ENCODE measurements around the gene HCFC1.

Gene HCFC1

DNA sequence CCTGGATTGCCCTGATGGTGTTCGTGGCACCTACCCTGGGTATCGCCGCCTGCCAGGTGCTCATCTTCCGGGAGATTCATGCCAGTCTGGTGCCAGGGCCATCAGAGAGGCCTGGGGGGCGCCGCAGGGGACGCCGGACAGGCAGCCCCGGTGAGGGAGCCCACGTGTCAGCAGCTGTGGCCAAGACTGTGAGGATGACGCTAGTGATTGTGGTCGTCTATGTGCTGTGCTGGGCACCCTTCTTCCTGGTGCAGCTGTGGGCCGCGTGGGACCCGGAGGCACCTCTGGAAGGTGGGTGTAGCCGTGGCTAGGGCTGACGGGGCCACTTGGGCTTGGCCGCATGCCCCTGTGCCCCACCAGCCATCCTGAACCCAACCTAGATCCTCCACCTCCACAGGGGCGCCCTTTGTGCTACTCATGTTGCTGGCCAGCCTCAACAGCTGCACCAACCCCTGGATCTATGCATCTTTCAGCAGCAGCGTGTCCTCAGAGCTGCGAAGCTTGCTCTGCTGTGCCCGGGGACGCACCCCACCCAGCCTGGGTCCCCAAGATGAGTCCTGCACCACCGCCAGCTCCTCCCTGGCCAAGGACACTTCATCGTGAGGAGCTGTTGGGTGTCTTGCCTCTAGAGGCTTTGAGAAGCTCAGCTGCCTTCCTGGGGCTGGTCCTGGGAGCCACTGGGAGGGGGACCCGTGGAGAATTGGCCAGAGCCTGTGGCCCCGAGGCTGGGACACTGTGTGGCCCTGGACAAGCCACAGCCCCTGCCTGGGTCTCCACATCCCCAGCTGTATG, 65.3 kb downstream of the HCFC1 start:
- in situ Hi-C loops (cut with HindIII; ENCODE audit: low sequenced_read_pairs), result no loop called here

DNA sequence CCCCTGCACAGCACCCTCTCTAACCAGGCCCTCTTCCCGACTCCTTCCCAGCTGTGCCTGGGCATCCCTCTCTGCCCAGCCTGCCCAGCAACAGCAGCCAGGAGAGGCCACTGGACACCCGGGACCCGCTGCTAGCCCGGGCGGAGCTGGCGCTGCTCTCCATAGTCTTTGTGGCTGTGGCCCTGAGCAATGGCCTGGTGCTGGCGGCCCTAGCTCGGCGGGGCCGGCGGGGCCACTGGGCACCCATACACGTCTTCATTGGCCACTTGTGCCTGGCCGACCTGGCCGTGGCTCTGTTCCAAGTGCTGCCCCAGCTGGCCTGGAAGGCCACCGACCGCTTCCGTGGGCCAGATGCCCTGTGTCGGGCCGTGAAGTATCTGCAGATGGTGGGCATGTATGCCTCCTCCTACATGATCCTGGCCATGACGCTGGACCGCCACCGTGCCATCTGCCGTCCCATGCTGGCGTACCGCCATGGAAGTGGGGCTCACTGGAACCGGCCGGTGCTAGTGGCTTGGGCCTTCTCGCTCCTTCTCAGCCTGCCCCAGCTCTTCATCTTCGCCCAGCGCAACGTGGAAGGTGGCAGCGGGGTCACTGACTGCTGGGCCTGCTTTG, 66.0 kb downstream of the HCFC1 start:
- in situ Hi-C loops (cut with HindIII; ENCODE audit: low sequenced_read_pairs), result no loop called here

GRCh38 chrX:153903991-153904957, 67.3 kb downstream of the HCFC1 start, which contains the start of gene AVPR2:
AVPR2 (plus strand) TSS chrX:153904673; CDS start chrX:153905146, 473 bp downstream.
- in situ Hi-C loops (cut with HindIII; ENCODE audit: low sequenced_read_pairs), result loop anchor here (5.0 kb wide), 1 partner anchor 63 kb away; no protein-coding TSS in a partner anchor

DNA sequence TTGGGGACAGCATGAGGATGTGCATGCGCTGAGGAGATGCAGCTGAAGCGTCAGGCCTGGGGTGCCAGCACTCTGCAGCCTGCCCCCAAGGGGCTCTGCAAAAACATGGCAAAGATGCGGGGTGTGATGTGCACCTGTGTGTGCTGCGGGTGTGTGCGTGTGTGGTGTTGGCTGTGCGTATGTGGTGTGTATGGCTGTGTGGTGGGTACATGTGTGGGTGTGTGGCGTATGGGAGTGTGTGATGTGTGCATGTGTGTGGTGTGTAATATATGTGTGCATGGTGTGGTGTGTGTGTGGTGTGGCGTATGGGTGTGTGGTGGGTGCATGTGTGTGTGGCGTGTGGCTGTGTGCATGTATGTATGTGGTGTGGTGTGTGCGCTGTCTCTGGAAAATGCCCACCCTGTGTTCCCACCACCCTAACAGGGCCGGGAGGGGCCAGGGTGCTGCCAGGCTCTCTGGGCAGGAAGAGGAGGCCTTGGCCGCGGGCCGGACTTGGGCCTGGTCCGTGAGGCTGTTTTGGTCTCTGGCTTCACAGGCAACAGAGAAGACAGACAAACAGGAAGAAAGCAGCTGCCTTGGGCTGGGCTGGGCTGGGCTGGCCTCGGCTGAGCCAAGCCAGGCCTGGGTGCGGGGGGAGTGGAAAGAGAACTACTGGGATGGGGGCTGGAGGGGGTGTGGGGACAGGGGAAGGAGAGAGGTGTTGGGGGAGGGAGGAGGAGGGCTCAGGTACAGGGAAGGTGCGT, 68.2 kb downstream of the HCFC1 start:
- in situ Hi-C loops (cut with HindIII; ENCODE audit: low sequenced_read_pairs), result loop anchor here (5.0 kb wide), 1 partner anchor 64 kb away; no protein-coding TSS in a partner anchor

DNA sequence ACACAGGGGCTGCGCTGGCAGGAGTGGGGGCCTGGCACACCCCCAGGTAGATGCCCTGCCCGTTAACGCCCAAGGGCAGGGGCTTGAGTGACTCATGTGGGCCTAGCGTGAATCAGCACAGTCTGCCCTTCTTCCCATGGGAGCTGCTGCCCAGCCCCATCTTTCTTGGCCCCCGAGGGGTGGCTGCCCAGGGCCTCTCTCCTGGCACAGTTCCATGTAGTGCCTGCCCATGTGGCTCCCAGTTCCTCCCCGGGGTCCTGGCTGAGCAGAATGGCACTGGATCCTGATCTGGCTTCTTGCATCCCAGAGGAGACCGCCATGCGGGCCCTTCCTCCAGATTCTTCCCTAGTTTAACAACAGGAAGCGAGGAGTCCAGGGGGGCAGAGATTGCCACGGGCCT, 69.2 kb downstream of the HCFC1 start:
- in situ Hi-C loops (cut with HindIII; ENCODE audit: low sequenced_read_pairs), result loop anchor here (5.0 kb wide), 1 partner anchor 65 kb away; no protein-coding TSS in a partner anchor

DNA sequence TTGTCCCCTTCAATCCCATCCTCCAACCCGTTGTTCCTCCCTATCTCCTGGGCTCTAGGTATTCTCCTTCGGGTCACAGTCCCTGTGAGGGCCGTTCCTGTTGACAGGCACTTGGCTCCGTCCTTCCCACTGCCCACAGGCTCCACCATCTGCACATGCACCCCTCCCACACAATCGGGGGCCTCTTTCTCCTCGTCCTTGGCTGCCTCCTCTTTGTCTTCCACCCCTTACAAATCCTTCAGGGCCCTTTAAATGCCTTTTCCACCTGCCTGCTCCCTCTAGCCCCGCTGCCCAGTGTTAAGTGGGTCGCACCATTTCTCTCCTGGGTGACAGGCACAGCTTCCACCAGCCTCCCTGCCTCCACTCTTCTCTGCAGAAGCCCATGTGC, 69.9 kb downstream of the HCFC1 start:
- in situ Hi-C loops (cut with HindIII; ENCODE audit: low sequenced_read_pairs), result loop anchor here (5.0 kb wide), 1 partner anchor 66 kb away; no protein-coding TSS in a partner anchor

- in situ Hi-C loops (cut with HindIII; ENCODE audit: low sequenced_read_pairs), result loop anchor here (5.0 kb wide), 1 partner anchor 66 kb away; no protein-coding TSS in a partner anchor
Observed at GRCh38 chrX:153900831-153901752, 70.5 kb downstream of the HCFC1 start.

- in situ Hi-C loops (cut with HindIII; ENCODE audit: low sequenced_read_pairs), result no loop called here
Observed at GRCh38 chrX:153897899-153898298, 73.7 kb downstream of the HCFC1 start.
